ENCODE data around the gene DUSP7. TPM values are rescaled to one million over a fixed set of nuclear protein-coding genes. Genes with fewer than 3 reads are reported as not detected.
"Not testable (repeated sequence)": the region's sequence is repeated elsewhere in the genome, so short reads cannot be mapped to it uniquely, and the experiment has no call there.

Gene DUSP7
- total RNA-seq, 4 donors from 2014 or later, result 54.6 to 96.3 (median 79.2) TPM

GRCh38 chr3:52034651-52035050 is 21.7 kb downstream of the DUSP7 start:
- no peak overlapping the region for H3K4me3 ChIP-seq (ENCODE audit: low read depth, poor library complexity, severe bottlenecking)
- no peak for TF ChIP-seq CTCF (IDR thresholded peaks at IDR 0.05)
- no peak for TF ChIP-seq POLR2A (IDR thresholded peaks at IDR 0.05)
- no peak for DNase-seq (ENCODE audit: low spot score in 2 of 2)
- intact Hi-C loops (cut with DNase I; ENCODE audit: low total_unique reads), result no loop called here
- WGBS, 2 donors, result 86 to 96% methylated on average over 3 of the region's 3 CpGs

DNA sequence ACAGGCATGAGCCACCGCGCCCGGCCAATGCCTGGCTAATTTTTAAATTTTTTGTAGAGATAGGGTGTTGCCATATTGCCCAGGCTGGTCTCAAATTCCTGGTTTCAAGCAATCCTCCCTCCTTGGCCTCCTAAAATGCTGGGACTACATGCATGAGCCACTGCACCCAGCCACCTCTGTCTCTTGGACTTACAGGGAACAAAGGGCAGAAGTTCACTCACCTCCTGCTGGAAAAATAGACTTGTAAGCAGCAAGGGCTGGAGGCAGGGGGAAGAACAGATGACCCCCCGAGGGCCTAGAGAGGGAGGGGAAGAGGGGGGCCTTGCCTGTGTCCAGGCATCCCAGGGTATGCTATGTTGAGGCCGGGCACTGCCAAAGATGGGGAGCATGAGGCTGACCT is 22.2 kb downstream of the DUSP7 start:
- no peak for DNase-seq (ENCODE audit: low spot score in 2 of 2)
- 82 to 83% methylated on average over 5 of the region's 5 CpGs for WGBS, 2 donors
- TF ChIP-seq POLR2A (IDR thresholded peaks at IDR 0.05), result no peak
- TF ChIP-seq CTCF (IDR thresholded peaks at IDR 0.05), result no peak
- intact Hi-C loops (cut with DNase I; ENCODE audit: low total_unique reads), result no loop called here
- H3K4me3 ChIP-seq (ENCODE audit: low read depth, poor library complexity, severe bottlenecking), result no peak overlapping the region

- H3K4me3 ChIP-seq (ENCODE audit: low read depth, poor library complexity, severe bottlenecking); intact Hi-C loops (cut with DNase I; ENCODE audit: low total_unique reads); DNase-seq (ENCODE audit: low spot score in 2 of 2): not testable (repeated sequence)
- WGBS, 2 donors, result 87 to 91% methylated on average over 6 of the region's 6 CpGs
These were observed 22.6 kb downstream of the DUSP7 start for GRCh38 chr3:52033748-52034147.

- TF ChIP-seq POLR2A (IDR thresholded peaks at IDR 0.05), result no peak
- no peak for TF ChIP-seq CTCF (IDR thresholded peaks at IDR 0.05)
- DNase-seq (ENCODE audit: low spot score in 2 of 2), result no peak
- intact Hi-C loops (cut with DNase I; ENCODE audit: low total_unique reads), result no loop called here
- WGBS, 2 donors, result 66% methylated on average over 6 to 8 of the region's 11 CpGs
- H3K4me3 ChIP-seq (ENCODE audit: low read depth, poor library complexity, severe bottlenecking), result no peak overlapping the region
These were observed 23.5 kb downstream of the DUSP7 start for GRCh38 chr3:52032702-52033408.

DNA sequence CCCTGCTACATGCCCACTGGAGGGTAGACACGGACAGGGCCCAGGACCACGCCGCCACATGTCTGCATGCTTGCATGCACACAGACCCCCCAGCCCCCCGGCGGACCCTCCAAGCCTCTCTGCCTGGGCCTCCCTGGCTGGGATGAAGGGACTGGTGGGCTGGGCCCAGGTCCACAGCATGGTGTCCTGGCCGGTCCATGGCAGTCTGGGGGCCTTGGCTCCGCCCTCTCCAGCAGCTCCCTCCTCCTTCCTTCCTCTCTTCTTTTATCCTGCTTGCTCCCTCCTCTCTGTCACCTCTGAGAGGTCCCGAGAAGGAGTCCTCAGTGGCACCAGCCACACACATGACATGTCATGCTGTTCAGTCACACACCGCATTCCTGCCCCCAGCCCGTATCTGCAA is 24.5 kb downstream of the DUSP7 start:
- H3K4me3 ChIP-seq (ENCODE audit: low read depth, poor library complexity, severe bottlenecking), result no peak overlapping the region
- 90 to 94% methylated on average over 10 of the region's 10 CpGs for WGBS, 2 donors
- intact Hi-C loops (cut with DNase I; ENCODE audit: low total_unique reads), result no loop called here
- TF ChIP-seq CTCF (IDR thresholded peaks at IDR 0.05) (no peak), POLR2A (IDR thresholded peaks at IDR 0.05) (no peak)
- DNase-seq (ENCODE audit: low spot score in 2 of 2), result no peak

- no peak overlapping the region for H3K4me3 ChIP-seq (ENCODE audit: low read depth, poor library complexity, severe bottlenecking)
- TF ChIP-seq POLR2A (IDR thresholded peaks at IDR 0.05) (no peak), CTCF (IDR thresholded peaks at IDR 0.05) (no peak)
- WGBS, 2 donors, result 56 to 62% methylated on average over 11 of the region's 11 CpGs
These were observed 25.6 kb downstream of the DUSP7 start for GRCh38 chr3:52030714-52031310.

More at GRCh38 chr3:52030714-52031310, 25.6 kb downstream of the DUSP7 start:
- intact Hi-C loops (cut with DNase I; ENCODE audit: low total_unique reads), result no loop called here
- no peak for DNase-seq (ENCODE audit: low spot score in 2 of 2)

Data from lower leg skin (tissue), 4 donors.